ENCODE results near the gene PLCB1. TPM values are rescaled to one million over a fixed set of nuclear protein-coding genes. Genes with fewer than 3 reads are reported as not detected.

Gene PLCB1
- total RNA-seq, 2 donors from 2014 or later, result 3.2 to 3.4 TPM

DNA sequence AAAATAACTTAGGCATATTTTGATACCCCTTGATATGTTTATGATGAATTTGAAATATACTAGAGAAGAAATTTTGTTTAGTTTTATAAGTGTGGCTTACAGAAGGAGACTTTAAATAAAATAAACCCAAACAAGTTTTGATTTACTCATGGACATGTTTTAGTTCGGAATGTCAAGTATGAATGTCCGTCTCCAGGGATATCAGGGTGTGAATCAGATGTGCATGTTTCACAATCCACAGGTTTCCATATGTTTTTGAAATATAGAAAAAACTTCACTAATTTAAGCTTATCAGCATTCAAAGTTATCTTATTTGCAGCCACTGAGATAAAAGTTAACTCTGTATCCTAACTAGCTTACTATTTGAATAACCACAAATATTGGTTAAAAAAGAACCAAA is 51.5 kb downstream of the PLCB1 start:
- Mint-ChIP-seq H3K9me3 (no peaks in the 10 kb centered on the region), H3K27me3 (ENCODE audit: low read depth) (peaks cover 5% of the 10 kb centered on the region), H3K4me3 (no peak overlapping the region), H3K27ac (no peak overlapping the region), H3K36me3 (ENCODE audit: insufficient read depth in 2 of 2) (no peaks in the 10 kb centered on the region), H3K4me1 (ENCODE audit: low read depth) (no peaks in the 10 kb centered on the region)
- no peak for DNase-seq
- no peak for ATAC-seq (replicated peaks in 1 of 2)

DNA sequence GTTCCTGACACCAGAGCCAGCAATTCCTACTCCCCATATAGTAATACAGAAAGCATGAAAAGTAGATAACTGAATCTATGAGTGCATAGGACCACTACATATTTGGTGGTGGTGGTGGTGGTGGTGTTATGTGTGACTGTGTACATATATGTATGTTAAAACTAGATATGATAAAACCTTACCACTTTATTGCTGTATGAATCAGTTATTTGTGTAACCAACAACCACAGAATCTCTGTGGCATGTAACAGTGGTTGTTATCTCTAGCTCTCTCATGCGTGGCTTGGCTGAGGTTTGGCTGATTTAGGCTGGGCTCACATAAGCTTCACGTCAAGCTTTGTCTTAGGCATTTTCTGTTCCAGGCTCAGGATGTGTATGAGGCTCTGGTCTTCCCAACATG is 55.7 kb downstream of the PLCB1 start:
- Mint-ChIP-seq H3K27ac (no peak overlapping the region), H3K4me3 (no peak overlapping the region), H3K4me1 (ENCODE audit: low read depth) (no peaks in the 10 kb centered on the region), H3K27me3 (ENCODE audit: low read depth) (peaks cover 5% of the 10 kb centered on the region), H3K36me3 (ENCODE audit: insufficient read depth in 2 of 2) (peaks cover 2 to 4% of the 10 kb centered on the region in 2 donors), H3K9me3 (no peaks in the 10 kb centered on the region)
- DNase-seq (peak in 1 of 2 donors; percentile 3), ATAC-seq (replicated peaks in 1 of 2) (peak; percentile 62 to 70)

DNA sequence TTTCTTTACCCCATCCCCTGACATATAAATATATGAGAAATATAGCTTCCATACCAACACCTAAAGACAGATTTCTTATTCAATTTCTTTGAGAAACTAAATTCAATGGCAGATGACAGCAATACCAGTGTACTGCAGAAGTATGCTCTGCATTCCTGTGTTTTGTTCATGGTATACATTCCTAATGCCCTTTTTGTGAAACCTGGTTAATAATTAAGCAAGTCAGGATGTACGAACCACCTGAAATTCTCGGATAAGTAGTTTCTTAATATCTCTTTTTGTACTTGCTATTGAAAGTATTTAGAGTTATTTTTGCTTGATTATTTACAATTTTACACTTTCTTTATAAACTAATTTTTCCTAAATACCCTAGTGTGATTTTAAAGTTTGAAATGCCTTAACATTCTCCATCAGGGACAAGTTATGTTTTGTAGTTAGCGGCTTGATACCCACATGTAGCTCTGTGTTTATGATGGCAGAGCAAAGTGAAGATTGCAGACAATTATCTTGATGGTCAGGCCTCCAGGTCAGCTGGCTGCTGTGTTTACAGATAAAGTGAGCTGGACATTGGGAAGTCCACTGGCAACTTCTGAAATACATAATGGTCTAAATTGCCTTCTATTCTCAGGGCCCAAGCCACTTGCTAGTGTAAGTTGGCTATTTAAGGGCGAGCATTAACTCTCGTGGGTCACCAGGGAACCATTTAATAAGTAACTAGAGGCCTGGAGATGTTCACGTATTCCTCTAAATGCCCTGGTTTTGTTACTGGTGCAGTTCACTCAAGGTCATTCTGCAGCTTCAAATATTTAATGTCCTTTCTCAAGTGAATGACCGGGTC is 58.2 kb downstream of the PLCB1 start:
- H3K4me1 Mint-ChIP-seq (ENCODE audit: low read depth), result no peaks in the 10 kb centered on the region
- no peak for ATAC-seq (replicated peaks in 1 of 2)

DNA sequence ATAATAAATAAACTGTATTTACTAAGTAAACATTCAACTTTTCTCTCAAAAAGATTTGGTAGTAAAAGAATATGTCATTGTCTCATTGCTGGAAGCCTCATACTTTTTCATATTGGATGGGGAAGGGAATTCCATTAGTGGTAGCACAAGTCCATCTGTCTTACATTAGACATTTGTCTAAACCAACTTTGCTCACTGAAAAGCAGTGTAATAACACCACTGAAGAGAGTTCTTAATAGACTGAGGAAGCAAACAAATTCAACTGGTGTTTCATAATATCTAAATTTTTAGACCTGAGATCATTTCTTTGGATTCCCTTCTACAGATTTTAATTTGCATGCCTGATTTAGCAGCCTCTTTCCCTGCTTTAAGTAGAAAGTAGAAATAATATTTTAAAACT is 62.7 kb downstream of the PLCB1 start:
- H3K27ac Mint-ChIP-seq, result no peak overlapping the region
- H3K4me1 Mint-ChIP-seq (ENCODE audit: low read depth), result no peaks in the 10 kb centered on the region
- peaks cover 4 to 9% of the 10 kb centered on the region in 2 donors for H3K36me3 Mint-ChIP-seq (ENCODE audit: insufficient read depth in 2 of 2)
- ATAC-seq (replicated peaks in 1 of 2), result no peak
- no peaks in the 10 kb centered on the region for H3K27me3 Mint-ChIP-seq (ENCODE audit: low read depth)
- peaks cover 5 to 7% of the 10 kb centered on the region in 2 donors for H3K9me3 Mint-ChIP-seq
- no peak overlapping the region for H3K4me3 Mint-ChIP-seq
- no peak for DNase-seq

More for the DNA sequence above, 58.2 kb downstream of the PLCB1 start:
- DNase-seq, result no peak
- peaks cover 4 to 9% of the 10 kb centered on the region in 2 donors for H3K36me3 Mint-ChIP-seq (ENCODE audit: insufficient read depth in 2 of 2)
- peaks cover 2 to 3% of the 10 kb centered on the region in 2 donors for H3K9me3 Mint-ChIP-seq
- no peak overlapping the region for H3K27ac Mint-ChIP-seq
- no peak overlapping the region for H3K4me3 Mint-ChIP-seq
- peaks cover 5% of the 10 kb centered on the region for H3K27me3 Mint-ChIP-seq (ENCODE audit: low read depth)

DNA sequence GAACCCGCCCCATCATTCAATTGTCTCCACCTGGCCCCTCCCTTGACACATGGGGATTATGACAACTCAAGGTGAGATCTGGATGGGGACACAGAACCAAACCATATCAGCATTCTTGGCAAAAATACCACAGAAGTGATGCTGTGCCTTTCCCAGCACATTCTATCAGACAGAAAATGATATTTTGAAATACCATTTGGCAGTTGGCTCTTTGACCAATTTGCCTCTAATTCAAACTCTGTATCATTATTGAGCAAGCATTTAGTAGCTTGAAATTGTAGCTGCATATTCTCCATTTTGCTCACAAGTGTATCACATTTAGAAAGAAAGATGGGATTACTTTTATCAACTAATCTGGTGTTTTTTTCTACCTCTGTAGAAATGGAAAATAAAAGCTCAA is 64.0 kb downstream of the PLCB1 start:
- Mint-ChIP-seq H3K27me3 (ENCODE audit: low read depth) (no peaks in the 10 kb centered on the region), H3K9me3 (peaks cover 5 to 7% of the 10 kb centered on the region in 2 donors)
- no peak for ATAC-seq (replicated peaks in 1 of 2)

DNA sequence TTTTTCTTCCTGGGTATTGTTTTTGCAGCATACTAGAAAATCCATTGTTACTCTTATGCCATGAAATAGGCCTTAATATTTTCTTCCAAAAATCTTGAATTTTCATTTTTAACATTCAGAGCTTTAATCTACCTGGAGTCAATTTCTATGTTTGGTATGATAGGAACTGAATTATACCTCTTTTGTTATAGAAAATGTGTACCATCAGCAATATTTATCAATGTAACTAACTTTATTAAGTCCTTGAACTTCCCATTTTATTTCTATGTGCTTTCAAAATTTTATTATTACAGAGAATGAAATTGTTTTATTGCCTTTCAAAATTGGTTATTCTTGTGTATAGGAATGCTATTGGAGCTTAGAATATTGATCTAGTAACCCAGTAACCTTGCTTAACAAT is 68.2 kb downstream of the PLCB1 start:
- DNase-seq (no peak), ATAC-seq (replicated peaks in 1 of 2) (no peak)
- peaks cover 3 to 4% of the 10 kb centered on the region in 2 donors for H3K9me3 Mint-ChIP-seq
- no peaks in the 10 kb centered on the region for H3K4me1 Mint-ChIP-seq (ENCODE audit: low read depth)
- H3K27me3 Mint-ChIP-seq (ENCODE audit: low read depth), result no peaks in the 10 kb centered on the region
- no peak overlapping the region for H3K4me3 Mint-ChIP-seq
- H3K27ac Mint-ChIP-seq, result no peak overlapping the region
- peaks cover 0 to 1% of the 10 kb centered on the region in 2 donors for H3K36me3 Mint-ChIP-seq (ENCODE audit: insufficient read depth in 2 of 2)

More for the DNA sequence above, 64.0 kb downstream of the PLCB1 start:
- Mint-ChIP-seq H3K4me1 (ENCODE audit: low read depth) (no peaks in the 10 kb centered on the region), H3K36me3 (ENCODE audit: insufficient read depth in 2 of 2) (peaks cover 4 to 9% of the 10 kb centered on the region in 2 donors), H3K27ac (no peak overlapping the region), H3K4me3 (no peak overlapping the region)
- no peak for DNase-seq

DNA sequence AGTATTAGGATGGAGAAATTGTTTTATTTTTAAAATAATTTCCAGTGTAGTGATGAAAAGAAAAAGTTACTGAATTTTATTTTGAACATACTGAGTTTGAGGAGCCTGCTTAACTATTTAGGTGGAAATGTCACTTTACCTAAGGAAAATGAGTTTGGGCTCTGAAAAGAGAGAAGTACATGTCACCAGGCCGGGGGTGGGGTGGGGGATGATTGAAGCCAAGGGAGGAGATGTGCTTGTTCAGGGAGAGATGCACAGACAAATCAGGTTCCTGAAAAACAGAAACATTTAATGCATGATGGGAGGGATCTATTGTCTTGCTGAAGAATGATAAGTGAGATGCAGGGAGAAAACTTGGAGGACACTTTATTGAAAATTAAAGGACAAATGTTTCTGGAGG is 71.3 kb downstream of the PLCB1 start:
- no peak for ATAC-seq (replicated peaks in 1 of 2)
- Mint-ChIP-seq H3K27ac (no peak overlapping the region), H3K36me3 (ENCODE audit: insufficient read depth in 2 of 2) (peaks cover 0 to 1% of the 10 kb centered on the region in 2 donors), H3K4me1 (ENCODE audit: low read depth) (no peaks in the 10 kb centered on the region), H3K27me3 (ENCODE audit: low read depth) (peaks cover 6% of the 10 kb centered on the region), H3K4me3 (no peak overlapping the region), H3K9me3 (no peaks in the 10 kb centered on the region)
- no peak for DNase-seq

DNA sequence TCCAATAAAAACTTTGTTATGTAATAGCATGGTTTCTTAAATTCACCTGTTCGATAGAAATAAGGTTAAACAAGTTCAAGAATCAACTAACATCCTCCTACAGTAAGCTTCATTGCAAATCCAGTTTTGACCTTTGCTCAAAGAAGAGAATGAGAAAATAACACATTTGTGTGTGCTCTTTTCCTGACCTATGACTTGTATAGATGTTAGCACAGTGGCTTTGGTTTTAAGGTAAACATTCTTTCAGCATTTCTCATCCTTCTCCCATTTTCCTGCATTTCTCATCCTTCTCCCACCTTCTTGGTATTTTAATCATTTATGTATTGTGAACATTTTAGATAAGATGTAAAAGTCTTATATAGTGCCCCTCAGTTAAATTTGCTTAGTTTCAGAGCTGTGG is 73.9 kb downstream of the PLCB1 start:
- H3K27me3 Mint-ChIP-seq (ENCODE audit: low read depth), result peaks cover 13% of the 10 kb centered on the region
- ATAC-seq (replicated peaks in 1 of 2) (no peak), DNase-seq (no peak)
- peaks cover 0 to 1% of the 10 kb centered on the region in 2 donors for H3K36me3 Mint-ChIP-seq (ENCODE audit: insufficient read depth in 2 of 2)
- H3K9me3 Mint-ChIP-seq, result no peaks in the 10 kb centered on the region
- no peak overlapping the region for H3K4me3 Mint-ChIP-seq
- no peak overlapping the region for H3K27ac Mint-ChIP-seq
- peaks cover 13% of the 10 kb centered on the region for H3K4me1 Mint-ChIP-seq (ENCODE audit: low read depth)

DNA sequence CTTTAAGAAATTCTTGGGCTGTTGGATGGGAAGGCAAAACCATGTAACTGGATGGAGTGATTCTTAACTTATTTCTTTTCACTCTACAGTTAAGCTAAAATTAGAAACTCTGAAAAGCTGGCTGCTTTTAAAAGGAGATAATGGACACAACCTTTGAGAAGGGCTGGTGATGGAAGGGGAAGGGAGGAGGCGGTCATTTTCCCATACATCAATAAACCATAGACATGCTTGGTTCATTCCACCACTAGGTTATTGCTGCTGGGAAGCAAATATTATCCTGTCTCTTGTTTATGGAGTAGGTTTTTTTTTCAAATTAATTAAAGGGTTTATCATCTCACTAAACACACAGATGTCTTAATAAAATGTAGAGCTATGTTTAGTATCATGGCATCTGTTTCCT is 76.2 kb downstream of the PLCB1 start:
- Mint-ChIP-seq H3K4me3 (no peak overlapping the region), H3K27ac (no peak overlapping the region), H3K36me3 (ENCODE audit: insufficient read depth in 2 of 2) (no peaks in the 10 kb centered on the region), H3K4me1 (ENCODE audit: low read depth) (peaks cover 23% of the 10 kb centered on the region), H3K27me3 (ENCODE audit: low read depth) (peaks cover 13% of the 10 kb centered on the region), H3K9me3 (no peaks in the 10 kb centered on the region)
- DNase-seq (no peak), ATAC-seq (replicated peaks in 1 of 2) (no peak)

DNA sequence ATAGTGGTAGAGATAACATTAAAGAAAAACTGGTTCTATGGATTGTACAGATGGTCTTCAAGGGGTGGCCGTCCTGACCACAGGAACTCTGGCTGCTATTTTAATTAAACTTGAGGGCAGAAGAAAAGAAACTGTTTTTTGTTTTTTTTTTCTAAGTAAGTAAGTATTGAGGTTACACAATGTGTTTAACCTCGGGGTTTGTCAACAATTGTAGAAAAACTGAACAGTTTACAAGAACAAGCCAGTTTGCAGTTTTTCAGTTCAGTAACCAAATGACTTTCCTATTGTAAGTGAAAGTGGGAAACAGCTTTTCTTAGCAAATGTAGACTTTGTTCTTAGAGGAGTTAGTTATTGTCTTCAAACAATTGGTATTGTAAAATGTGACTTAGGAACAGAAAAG is 77.0 kb downstream of the PLCB1 start:
- Mint-ChIP-seq H3K36me3 (ENCODE audit: insufficient read depth in 2 of 2) (no peaks in the 10 kb centered on the region), H3K27me3 (ENCODE audit: low read depth) (peaks cover 13% of the 10 kb centered on the region), H3K27ac (no peak overlapping the region), H3K9me3 (no peaks in the 10 kb centered on the region), H3K4me3 (no peak overlapping the region), H3K4me1 (ENCODE audit: low read depth) (peaks cover 31% of the 10 kb centered on the region)
- ATAC-seq (replicated peaks in 1 of 2) (no peak), DNase-seq (no peak)

DNA sequence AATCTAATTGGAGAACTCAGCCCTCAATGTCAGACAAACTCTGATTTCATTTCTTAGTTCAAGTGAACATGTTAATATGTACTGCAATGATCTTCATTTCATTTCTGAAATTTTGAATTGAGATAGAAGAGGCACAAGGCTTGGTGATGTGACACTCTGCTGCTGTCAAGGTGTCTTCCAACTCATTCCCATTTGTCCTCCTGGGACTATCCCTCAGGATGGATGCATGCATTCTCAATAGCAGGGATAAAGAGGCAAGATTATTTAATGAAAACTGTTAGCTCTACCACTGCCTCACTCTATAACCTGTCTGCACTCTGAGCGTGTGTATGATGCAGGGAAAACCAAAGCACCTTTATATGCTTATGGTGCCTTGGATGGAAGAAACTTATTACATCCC is 78.7 kb downstream of the PLCB1 start:
- H3K36me3 Mint-ChIP-seq (ENCODE audit: insufficient read depth in 2 of 2), result no peaks in the 10 kb centered on the region
- no peaks in the 10 kb centered on the region for H3K9me3 Mint-ChIP-seq
- peaks cover 45% of the 10 kb centered on the region for H3K4me1 Mint-ChIP-seq (ENCODE audit: low read depth)
- no peak overlapping the region for H3K27ac Mint-ChIP-seq
- DNase-seq (no peak), ATAC-seq (replicated peaks in 1 of 2) (no peak)
- H3K27me3 Mint-ChIP-seq (ENCODE audit: low read depth), result peaks cover 13% of the 10 kb centered on the region
- no peak overlapping the region for H3K4me3 Mint-ChIP-seq

DNA sequence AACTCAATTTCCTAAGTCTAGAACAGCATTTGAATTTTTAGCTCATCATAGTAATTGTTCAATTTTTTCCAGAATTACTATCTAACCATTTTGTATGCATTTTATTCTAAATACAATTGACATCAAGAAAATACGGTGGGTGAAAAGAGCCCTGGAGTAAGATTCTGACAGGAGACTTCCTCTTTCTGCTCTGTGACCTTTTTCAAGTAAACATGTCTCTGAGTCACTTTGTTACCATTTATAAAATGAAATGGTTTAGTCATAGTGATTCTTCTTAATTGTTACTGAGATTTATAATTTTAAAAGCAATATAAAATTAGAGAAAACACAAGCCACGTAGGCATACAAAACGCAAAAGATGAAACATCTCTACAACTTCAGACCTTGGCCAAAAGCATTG is 80.2 kb downstream of the PLCB1 start:
- H3K27me3 Mint-ChIP-seq (ENCODE audit: low read depth), result peaks cover 13% of the 10 kb centered on the region
- no peak for DNase-seq
- peaks cover 0 to 2% of the 10 kb centered on the region in 2 donors for H3K9me3 Mint-ChIP-seq
- peaks cover 2% of the 10 kb centered on the region in 2 donors for H3K36me3 Mint-ChIP-seq (ENCODE audit: insufficient read depth in 2 of 2)
- ATAC-seq (replicated peaks in 1 of 2), result no peak
- H3K27ac Mint-ChIP-seq, result no peak overlapping the region
- H3K4me1 Mint-ChIP-seq (ENCODE audit: low read depth), result peaks cover 60% of the 10 kb centered on the region
- no peak overlapping the region for H3K4me3 Mint-ChIP-seq

DNA sequence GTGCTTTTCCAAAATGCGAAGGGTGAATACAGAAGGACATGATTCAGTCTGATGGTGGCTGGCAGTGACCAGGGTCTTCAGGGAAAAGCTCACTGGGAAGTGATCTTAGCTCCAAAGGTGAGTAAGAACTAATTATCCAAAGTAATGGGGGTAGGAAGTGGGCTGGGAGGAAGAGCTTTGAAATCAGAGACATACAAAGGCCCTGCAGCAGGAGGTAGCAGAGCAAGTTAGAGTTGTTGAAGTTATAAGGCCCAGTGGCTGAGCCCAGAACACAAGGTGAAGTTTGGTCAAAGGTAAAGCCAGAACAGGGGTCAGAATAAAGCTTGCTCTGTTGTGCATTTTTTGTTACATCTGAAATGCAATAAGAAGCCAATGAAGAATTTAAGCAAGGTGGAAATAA is 81.2 kb downstream of the PLCB1 start:
- no peak for ATAC-seq (replicated peaks in 1 of 2)
- H3K4me3 Mint-ChIP-seq, result peak overlapping the region; percentile 63 to 83
- peaks cover 0 to 2% of the 10 kb centered on the region in 2 donors for H3K9me3 Mint-ChIP-seq
- H3K36me3 Mint-ChIP-seq (ENCODE audit: insufficient read depth in 2 of 2), result peaks cover 2% of the 10 kb centered on the region in 2 donors
- peaks cover 7% of the 10 kb centered on the region for H3K27me3 Mint-ChIP-seq (ENCODE audit: low read depth)
- DNase-seq, result no peak
- peaks cover 66% of the 10 kb centered on the region for H3K4me1 Mint-ChIP-seq (ENCODE audit: low read depth)
- H3K27ac Mint-ChIP-seq, result peak overlapping the region; percentile 69

All from activated T-cell treated with anti-CD3 and anti-CD28 coated beads, Interleukin-2, amount 50 U/mL, for 72 hours (primary cell).